ENCODE measurements around the gene GEMIN2.

DNA sequence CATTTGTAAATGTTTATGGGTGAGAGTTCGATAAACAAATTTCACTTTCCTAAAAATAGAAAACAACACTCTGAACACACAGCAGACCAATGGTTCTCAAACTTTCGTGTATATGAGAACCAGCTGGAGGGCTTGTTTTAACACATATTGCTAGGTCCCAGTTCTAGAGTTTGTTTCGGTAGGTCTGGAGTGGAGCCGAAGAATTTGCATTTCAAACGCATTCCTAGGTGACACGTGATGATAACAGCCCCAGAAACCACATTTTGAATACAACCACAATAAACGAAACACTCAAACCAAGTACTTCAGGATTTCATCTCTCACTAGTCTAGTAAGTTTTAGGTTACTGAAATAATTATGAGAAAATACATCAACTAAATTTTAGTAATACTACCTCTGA lies 28.2 kb upstream of the GEMIN2 start:
- TF ChIP-seq, protein P1, sequence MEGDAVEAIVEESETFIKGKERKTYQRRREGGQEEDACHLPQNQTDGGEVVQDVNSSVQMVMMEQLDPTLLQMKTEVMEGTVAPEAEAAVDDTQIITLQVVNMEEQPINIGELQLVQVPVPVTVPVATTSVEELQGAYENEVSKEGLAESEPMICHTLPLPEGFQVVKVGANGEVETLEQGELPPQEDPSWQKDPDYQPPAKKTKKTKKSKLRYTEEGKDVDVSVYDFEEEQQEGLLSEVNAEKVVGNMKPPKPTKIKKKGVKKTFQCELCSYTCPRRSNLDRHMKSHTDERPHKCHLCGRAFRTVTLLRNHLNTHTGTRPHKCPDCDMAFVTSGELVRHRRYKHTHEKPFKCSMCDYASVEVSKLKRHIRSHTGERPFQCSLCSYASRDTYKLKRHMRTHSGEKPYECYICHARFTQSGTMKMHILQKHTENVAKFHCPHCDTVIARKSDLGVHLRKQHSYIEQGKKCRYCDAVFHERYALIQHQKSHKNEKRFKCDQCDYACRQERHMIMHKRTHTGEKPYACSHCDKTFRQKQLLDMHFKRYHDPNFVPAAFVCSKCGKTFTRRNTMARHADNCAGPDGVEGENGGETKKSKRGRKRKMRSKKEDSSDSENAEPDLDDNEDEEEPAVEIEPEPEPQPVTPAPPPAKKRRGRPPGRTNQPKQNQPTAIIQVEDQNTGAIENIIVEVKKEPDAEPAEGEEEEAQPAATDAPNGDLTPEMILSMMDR (IDR thresholded peaks at IDR 0.05): no peak
- no peak for TF ChIP-seq POLR2A (IDR thresholded peaks at IDR 0.05)
